HG03196 (cell line): ENCODE data around the gene GAN.

Experiments used
- ATAC-seq: cut with Tn5 transposase; IDR thresholded peaks from one replicate; pipeline ENCODE4 v1.9.1; 2021; ENCODE audit not compliant: unreplicated experiment

Gene GAN, protein sequence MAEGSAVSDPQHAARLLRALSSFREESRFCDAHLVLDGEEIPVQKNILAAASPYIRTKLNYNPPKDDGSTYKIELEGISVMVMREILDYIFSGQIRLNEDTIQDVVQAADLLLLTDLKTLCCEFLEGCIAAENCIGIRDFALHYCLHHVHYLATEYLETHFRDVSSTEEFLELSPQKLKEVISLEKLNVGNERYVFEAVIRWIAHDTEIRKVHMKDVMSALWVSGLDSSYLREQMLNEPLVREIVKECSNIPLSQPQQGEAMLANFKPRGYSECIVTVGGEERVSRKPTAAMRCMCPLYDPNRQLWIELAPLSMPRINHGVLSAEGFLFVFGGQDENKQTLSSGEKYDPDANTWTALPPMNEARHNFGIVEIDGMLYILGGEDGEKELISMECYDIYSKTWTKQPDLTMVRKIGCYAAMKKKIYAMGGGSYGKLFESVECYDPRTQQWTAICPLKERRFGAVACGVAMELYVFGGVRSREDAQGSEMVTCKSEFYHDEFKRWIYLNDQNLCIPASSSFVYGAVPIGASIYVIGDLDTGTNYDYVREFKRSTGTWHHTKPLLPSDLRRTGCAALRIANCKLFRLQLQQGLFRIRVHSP

DNA sequence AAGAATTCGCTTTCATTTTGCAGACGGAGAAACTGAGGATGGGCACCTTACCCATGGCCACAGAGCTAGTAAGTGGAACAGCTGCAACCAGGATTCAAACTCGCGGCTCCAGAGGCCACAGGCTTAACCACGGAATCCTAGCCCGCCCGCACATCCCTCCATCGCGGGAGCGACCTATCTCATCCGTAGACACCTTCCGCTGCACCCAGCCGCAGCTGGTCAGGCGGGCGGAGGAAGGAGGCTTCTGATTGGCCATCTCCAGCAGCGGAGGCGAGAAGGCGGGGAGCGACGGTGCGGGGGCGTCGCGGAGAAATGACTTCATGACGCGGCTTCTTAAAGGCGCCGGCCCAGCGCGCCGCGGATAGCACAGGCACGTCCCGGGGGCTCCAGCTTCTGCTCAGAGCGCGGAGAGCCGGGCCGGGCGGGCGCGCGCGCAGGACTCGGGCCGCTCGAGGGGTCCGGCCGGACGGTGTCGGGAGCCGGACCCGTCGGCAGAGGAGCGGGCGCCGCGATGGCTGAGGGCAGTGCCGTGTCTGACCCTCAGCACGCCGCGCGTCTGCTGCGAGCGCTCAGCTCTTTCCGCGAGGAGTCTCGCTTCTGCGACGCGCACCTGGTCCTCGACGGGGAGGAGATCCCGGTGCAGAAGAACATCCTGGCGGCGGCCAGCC, at the start of gene GAN:
TSS of gene GAN (plus strand) at position 360 of the 668 bp plus-strand sequence. CDS start at position 512, 152 bp downstream.
- ATAC-seq, result peak; percentile 96

DNA sequence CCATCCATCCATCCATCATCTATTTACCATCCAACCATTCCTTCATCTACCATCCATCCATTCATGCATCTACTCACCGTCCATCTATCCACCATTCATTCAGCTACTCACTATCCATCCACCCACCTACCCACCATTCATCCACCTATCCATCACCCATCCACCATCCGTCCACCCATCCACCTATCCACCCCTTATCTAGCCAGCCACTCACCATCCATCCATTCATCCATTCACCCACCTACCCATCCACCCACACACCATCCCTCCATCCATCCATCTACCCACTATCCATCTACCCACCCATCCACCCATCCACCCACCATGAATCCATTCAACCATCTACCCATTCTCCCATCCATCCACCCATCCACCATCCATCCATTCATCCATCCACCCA, 49.7 kb upstream of the GAN start:
- ATAC-seq, result no peak

DNA sequence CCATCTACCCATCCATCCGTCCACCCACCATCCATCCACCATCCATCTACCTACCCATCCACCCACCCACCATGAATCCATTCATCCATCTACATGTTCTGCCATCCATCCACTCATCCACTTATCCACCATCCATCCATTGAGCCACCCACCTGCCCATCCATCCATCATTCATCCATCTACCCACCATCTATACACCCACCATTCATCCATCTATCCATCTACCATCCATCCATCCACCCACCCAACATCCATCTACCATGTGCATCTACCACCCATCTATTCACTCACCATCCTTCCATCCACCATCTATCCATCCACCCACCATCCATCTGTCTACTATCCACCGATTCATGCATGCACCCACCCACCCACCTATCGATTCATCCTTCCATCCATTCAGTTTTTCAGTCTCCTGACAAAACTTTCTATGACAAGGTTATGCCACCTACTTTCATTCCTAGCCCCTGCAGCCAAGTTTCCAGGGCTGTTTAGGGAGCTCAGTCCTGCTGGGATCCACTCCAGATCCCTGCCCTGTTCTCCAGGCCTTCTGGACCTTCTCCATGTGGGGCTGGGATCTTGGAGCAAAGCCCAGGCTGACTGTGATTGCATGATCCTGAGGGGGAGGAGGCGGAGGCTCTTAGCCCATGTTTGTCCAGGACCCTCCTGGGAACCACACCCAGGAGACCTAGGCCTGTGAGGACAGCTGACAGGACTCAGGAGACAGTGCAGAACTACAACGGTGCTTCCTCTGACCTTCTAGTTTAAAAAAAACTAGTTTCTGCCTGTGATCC, 48.9 kb upstream of the GAN start:
- ATAC-seq, result no peak

DNA sequence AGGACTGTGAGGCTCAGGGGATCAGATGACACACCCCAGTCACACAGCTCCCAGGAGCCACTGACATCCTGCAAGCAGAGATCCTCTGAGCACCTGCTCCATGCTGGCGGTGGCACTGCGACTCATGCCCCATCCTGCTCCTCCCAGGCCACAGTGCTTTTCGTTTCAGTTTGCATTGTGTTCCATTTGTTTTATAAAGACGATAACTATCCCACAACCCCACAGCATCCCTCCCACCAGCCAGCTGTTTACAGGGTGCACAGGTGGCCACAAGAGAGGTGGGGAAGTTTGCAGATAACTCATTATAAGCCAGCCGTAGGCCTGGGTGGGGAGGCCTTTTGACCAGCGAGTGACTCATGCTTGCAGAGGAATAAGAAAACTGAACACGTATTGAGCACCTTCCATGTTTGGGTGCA, 48.1 kb upstream of the GAN start:
- no peak for ATAC-seq

DNA sequence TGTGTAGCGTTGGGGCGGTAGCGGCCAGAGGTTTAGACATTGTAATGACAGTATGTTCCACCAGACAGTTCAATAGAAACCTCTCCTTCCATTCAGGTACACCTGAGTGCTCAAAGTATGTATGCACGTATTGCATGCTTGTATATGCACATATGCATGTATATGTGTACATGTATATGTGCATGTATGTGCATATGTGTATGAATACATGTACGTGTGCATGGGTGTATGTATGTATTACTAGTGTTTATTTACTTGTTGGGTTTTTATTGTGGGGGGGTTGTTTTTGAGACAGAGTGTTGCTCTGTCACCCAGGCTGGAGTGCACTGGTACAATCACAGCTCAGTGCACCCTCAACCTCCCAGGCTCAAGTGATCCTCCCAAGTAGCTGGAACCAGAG, 46.3 kb upstream of the GAN start:
- no peak for ATAC-seq

DNA sequence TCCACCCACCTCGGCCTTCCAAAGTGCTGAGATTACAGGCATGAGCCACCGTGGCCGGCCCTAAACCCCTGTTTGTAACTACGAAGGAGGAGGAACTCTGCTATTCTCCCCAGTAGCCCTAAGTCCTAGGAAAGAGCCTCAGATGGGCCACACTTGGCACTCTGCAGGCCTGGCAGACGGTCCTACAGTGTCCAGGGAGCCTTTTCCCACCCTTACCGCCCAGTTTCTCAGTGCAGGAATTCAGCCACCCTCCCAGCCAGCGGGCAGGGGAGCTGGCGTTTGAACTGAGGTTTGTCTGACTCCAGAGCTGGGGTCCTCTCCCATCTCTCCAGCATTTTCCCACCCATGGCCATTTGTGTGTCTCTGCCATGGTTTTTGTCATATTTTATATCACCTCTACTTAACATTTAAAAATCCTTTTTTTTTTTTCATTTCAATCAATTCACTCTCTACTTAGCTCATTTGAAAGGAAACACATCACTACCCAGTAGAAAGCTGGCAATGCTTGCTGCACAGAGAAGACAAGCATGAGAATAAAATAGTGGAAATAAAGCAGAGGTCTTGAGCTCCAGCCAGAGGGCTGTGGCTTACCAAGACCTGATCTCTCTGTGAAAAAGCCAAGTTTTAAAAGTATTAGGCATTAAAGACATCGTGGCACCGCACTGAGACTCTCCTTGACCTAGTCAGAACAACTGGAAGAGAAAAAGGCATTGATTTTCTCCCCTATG, 41.4 kb upstream of the GAN start:
- no peak for ATAC-seq

DNA sequence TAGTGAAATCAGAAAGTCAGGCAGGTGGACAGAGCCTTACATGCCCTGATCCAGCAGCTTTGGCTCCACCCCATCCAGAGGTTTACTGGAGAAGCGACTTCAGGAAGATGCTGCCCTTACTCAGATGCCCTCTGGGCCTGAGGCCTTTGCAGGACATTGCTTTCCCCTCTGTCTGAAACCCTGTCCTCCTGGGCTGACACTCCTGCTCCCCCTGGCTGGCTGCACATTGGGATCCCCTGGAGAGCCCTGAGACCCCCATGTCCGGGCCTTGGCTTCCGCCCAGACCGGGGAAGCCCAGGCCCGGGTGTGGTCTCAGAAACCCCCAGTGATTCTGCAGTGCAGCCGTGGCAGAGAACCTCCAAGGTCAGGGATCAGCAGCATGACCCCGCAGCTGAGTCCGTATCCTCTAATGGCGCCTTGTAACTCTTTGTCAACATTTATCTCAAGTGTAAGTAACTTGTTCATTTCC, 39.7 kb upstream of the GAN start:
- ATAC-seq, result no peak

DNA sequence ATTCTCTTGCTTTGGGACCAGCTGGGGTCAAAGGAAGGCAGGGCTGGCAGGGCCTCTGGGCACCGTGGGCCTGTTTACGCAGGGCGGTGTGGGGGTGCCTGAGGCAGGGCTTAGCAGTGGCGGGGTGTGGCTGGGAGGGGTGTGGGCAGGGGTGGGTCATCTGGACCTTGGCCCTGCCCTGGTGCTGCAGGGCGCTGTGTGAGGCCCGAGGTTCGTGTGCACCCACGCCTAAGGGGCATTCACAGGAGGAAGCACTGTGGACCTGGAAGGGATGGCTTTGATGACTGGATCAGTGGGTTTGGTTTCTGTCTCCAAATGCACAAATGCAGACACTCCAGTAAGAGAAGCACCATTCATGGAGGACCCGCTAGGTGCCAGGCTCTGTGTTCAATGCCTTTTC, 39.0 kb upstream of the GAN start:
- ATAC-seq, result no peak

DNA sequence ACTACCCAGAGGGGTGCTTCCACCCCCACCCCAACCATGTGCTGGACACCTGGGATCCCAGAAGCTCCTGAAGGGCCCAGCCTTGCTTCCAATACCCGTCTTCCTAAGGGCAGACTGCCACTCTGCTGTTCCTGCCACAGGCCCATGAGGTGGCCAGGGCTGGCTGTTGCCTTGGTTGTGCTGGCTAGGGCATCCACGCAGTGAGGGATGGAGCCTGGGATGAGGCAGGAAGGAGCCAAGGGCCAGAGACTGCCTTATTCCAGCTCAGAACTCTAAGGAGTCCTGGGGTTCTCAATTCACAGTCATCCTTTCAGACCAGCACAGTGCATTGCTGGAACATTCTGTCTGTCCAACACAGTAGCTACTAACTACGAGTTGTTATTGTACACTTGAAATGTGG, 38.4 kb upstream of the GAN start:
- no peak for ATAC-seq

DNA sequence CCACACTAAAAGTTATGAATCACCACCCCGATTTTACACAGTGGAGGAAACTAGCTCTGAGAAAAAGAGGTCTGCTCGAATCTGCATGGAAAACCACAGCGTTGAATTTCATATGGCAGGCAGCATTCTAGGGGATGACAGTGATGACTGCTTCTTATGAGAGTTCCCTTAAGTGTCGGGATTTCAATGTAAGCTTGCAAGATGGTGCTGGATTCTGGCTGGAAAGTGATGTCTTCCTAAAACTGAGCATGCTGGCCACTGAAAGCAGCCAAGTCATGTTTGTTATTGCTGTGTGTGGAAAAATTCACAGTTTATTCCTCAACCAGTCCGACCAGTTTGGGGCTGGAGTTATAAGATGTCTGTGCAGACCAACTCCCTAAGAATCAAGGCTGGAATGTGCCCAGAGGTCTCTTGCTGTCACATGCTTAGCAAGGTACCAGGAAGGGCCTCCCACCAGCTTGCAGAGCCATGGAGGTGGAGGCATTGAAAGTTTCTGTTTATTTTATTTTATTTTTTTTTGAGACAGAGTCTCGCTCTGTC, 37.2 kb upstream of the GAN start:
- no peak for ATAC-seq

DNA sequence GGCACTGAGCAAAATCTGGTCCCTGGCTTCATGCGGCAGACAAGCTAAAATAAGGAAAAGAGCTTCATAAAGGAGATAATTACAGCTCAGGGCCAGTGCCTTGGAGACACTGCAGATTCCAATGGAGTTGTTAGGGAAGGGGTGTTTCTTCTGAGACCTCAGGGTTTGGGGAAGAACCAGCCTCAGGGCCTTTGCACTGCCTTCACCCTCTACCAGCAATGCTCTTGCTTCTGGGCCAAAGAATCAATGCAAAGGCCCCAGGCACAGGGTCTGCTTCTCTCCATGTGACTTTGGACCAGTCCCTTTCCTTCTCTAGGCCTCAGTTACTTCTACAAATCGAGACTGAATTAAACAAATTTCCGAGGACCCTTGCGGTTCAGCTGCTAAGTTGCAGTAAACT, 36.2 kb upstream of the GAN start:
- ATAC-seq, result no peak

DNA sequence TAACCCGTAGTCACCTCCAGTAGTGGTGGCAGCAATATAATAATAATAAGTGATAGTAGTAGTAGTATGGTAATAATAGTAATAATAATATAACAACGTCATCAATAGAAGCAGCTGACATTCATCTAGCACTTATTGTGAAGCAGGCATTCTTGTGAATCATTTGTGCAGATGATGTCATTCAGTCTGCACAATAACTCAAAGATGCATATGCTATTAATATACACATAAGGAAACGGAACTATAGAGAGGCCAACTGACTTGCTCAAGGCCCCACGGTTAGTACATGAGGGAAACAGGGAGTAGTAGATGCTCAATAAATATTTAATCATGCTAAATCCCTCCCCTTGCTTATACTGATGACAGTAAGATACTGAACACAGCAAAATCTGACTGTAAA, 35.4 kb upstream of the GAN start:
- no peak for ATAC-seq

DNA sequence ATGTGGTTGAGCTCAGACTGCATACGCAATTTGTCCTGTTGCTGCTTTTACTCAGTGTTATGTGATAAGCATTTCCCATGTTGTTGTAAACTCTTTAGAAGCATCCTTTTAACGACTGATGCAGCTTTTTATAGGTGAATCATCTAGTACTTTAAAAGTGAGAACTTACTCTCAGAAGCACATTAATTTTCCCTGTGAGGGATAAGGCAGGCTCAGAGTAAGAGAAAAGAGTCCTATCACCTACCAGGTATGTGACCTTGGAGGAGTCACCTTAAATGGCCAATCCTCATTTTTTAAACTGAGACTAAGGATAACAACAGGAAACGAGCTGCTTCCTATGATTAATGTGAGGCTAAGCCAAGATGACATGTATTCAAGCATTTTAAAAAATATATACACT, 34.4 kb upstream of the GAN start:
- no peak for ATAC-seq

DNA sequence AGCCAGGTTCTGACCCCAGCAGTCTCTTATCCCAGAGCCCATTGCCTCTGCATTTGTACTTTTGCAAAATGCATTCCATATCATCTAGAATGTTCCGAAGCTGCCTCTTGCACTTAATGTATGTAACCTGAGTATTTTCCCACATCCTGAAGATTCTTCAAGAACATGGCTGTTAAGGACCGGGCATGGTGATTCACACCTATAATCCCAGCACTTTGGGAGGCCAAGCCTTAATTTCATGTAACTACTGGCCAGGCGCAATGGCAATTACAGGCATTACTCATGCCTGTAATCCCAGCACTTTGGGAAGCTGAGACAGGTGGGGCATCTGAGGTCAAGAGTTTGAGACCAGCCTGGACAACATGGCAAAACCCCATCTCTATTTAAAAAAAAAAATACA, 31.7 kb upstream of the GAN start:
- no peak for ATAC-seq

DNA sequence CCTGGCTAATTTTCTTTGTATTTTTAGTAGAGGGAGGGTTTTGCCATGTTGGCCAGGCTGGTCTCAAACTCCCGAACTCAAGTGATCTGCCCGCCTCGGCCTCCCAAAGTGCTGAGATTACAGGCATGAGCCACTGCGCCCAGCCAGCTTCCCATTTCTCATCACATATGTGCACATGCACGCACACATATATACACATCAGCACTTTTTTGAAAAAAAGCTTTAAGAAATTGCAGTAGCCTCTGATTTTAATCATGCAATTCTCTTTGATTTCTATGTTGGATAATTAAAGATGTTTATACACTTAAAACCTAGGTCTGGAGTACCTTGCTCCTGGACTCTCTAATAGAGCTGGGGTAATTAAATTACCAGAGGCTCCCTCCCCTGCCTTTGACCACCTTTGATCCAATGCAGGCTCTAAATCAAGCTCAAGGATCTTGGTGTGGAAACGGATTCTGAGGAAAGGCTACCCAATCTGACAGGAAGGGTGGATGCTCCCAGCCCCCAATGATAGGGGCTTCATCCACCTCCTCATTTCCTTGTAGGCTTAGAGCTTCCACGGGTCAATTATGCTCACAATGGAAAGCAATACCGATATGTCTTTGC, 29.7 kb upstream of the GAN start:
- no peak for ATAC-seq

DNA sequence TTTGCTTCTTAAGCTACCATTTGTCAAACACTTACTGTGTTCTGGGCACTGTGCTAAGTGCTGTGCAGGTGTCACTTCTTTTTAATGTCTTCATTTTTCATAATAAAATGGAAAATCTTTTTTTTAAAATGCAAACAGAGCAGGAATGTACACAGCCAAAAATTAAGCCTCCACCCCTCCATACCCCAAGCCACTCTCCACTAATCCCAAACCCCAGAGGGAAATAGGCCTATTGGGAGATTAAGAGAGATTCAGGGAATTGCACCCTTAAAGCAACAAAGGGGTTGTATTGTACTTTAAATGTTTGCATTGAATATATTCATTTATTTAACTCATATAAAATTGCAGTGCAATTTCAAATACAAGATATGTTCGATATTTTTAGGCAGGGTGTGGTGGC, 28.6 kb upstream of the GAN start:
- no peak for ATAC-seq

DNA sequence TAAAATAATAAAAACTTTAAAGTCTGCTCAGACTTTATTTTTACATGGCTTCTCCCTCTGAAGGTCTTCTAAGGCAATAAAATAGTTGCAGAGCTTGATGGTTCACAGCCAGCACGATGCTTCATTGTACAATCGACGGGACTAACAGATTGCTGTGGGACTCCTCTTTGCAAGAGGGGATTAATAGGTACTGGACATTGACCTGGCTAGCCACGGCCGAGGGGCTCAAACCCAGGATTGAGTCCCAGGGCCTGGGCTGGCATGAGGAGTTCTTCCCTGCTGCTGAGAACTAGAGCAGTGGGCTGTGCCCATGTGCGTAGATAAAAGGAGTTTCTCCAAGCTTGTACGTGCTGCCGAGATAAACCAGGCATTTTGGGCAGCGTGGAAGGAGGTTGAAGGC, 23.6 kb upstream of the GAN start:
- no peak for ATAC-seq

DNA sequence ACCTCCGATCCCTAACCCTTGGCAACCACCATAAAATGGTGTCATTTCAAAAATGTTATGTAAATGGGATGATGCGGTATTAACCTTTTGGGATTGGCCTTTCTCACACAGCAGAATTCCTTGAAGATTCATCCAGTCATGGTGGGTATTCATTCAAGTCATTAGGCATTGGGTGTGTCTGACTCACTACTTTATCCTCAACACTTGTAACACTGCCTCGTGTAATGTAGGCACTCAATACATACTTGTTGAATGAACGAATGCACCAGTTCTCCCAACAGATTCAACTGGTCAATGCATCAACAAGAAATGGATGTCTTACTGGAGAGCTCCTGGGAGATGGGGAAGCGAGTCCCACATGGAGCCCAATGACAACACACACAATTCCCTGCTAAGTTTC, 21.8 kb upstream of the GAN start:
- no peak for ATAC-seq

DNA sequence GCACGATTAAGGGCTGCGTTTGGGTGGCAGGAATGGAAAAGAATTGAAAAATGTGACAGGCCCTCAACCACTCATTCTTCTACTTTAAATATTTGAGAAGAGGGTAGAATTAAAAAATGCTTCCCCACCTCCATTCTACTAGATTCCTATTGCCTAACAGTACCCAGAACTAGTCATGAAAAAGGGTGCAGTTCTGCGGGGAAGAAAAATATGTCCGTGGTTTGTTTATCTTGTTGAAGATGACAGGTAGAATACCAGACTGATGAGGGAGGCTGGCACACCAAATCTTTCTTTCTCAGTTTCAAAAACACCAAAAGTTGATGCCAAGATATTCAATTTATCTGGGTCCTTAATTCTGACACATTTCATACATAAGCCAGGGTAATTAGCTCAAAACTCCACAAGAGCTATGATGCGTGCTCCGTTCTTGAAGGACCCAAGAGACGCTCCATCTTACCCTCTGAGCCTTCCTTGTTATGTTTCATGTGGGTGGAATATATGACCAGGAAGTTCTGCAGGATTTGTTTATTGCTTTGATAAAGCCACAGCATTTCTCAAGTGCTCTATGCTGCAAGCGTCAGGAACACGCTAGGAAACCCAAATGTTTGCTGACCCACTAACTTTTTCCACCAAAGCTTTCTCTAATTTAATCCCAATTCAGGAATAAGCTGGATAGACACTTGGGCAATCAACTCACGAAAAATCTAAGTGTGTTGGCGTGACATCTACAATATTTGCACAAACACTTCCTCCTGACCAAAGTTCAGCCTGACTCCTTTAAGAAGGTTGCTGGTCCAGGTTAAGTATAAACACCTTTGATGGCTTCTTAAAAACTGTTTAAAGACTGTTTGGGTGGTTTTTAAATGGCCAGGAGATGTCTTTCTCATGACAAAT, 20.6 kb upstream of the GAN start:
- no peak for ATAC-seq
